WTC11 (cell line): ENCODE measurements around the gene TCN2. TPM values are rescaled to one million over a fixed set of nuclear protein-coding genes. Genes with fewer than 3 reads are reported as not detected.

Experiments
- ATAC-seq: fragments of 200-7000 bp; cut with Tn5 transposase; 2 replicates; pipeline ENCODE4 v1.10.0; 2021; ENCODE audit warnings: mild to moderate bottlenecking, moderate library complexity
- CTCF ChIA-PET: fragments of 300-600 bp; sonication (Branson Sonifier 250); formaldehyde crosslinking; loops from one replicate; lab custom pipeline; 2021; ENCODE audit warnings: antibody characterized with exemption; lab: Charles Lee
- POLR2A ChIA-PET: fragments of 350-600 bp; sonication (Branson Sonifier 250); formaldehyde crosslinking; loops from one replicate; lab custom pipeline; 2021; ENCODE audit warnings: antibody characterized with exemption; lab: Charles Lee
- DNase-seq: peaks from one replicate; pipeline ENCODE4 v3.0.0; 2021; ENCODE audit warnings: low spot score
- H3K27ac Mint-ChIP-seq: 2 replicates; pipeline ENCODE4 v1.8.0; 2021; ENCODE audit warnings: mixed read lengths
- H3K27me3 Mint-ChIP-seq: 2 replicates; pipeline ENCODE4 v1.8.0; 2021; ENCODE audit warnings: low read depth, mild to moderate bottlenecking, moderate library complexity, mixed read lengths
- H3K36me3 Mint-ChIP-seq: 2 replicates; pipeline ENCODE4 v1.8.0; 2021; ENCODE audit warnings: mixed read lengths
- H3K4me1 Mint-ChIP-seq: 2 replicates; pipeline ENCODE4 v1.8.0; 2022; ENCODE audit warnings: mixed read lengths
- H3K4me3 Mint-ChIP-seq: 2 replicates; pipeline ENCODE4 v1.8.0; 2021; ENCODE audit warnings: mild to moderate bottlenecking, moderate library complexity, mixed read lengths
- H3K9me3 Mint-ChIP-seq: 2 replicates; pipeline ENCODE4 v1.8.0; 2021; ENCODE audit warnings: mixed read lengths
- ATF6 ChIP-seq: sonication (generic); formaldehyde crosslinking; IDR thresholded peaks from 2 replicates; pipeline ENCODE4 v1.8.1; 2023; ENCODE audit warnings: mild to moderate bottlenecking, missing genetic modification reagents
- CTCF ChIP-seq: fragments of 200-600 bp; IDR thresholded peaks from 2 replicates; pipeline ENCODE4 v1.8.0; 2022; ENCODE audit warnings: antibody characterized with exemption
- E2F4 ChIP-seq: sonication (generic); formaldehyde crosslinking; IDR thresholded peaks from 2 replicates; pipeline ENCODE4 v1.8.1; 2022; ENCODE audit warnings: low read depth, mild to moderate bottlenecking, moderate library complexity, missing genetic modification reagents, borderline replicate concordance
- E2F5 ChIP-seq: sonication (generic); formaldehyde crosslinking; IDR thresholded peaks from 2 replicates; pipeline ENCODE4 v1.8.1; 2022; ENCODE audit warnings: mild to moderate bottlenecking, moderate library complexity, missing genetic modification reagents
- ELF4 ChIP-seq: sonication (generic); formaldehyde crosslinking; IDR thresholded peaks from 2 replicates; pipeline ENCODE4 v1.8.1; 2022; ENCODE audit warnings: low read depth, mild to moderate bottlenecking, moderate library complexity, missing genetic modification reagents
- EMX1 ChIP-seq: fragments of 250-450 bp; sonication (Bioruptor Pico); IDR thresholded peaks from 2 replicates; pipeline ENCODE4 v1.8.0; 2021; ENCODE audit warnings: mild to moderate bottlenecking
- ESRRA ChIP-seq: sonication (generic); formaldehyde crosslinking; IDR thresholded peaks from 2 replicates; pipeline ENCODE4 v1.8.1; 2022; ENCODE audit warnings: mild to moderate bottlenecking, missing genetic modification reagents, borderline replicate concordance
- ETV6 ChIP-seq: sonication (generic); formaldehyde crosslinking; IDR thresholded peaks from 2 replicates; pipeline ENCODE4 v1.8.1; 2022; ENCODE audit warnings: mild to moderate bottlenecking, missing genetic modification reagents
- FOXJ3 ChIP-seq: sonication (generic); formaldehyde crosslinking; IDR thresholded peaks from 2 replicates; pipeline ENCODE4 v1.9.0; 2021; ENCODE audit warnings: missing genetic modification reagents, mild to moderate bottlenecking, borderline replicate concordance
- GABPB1 ChIP-seq: sonication (generic); formaldehyde crosslinking; IDR thresholded peaks from 2 replicates; pipeline ENCODE4 v1.8.1; 2023; ENCODE audit warnings: mild to moderate bottlenecking, missing genetic modification reagents
- GTF2I ChIP-seq: fragments of 250-450 bp; sonication (Bioruptor Pico); conservative IDR thresholded peaks from 2 replicates; pipeline ENCODE4 v1.4.0; 2021; ENCODE audit warnings: mild to moderate bottlenecking
- IRF2 ChIP-seq: sonication (generic); formaldehyde crosslinking; IDR thresholded peaks from 2 replicates; pipeline ENCODE4 v1.8.0; 2022; ENCODE audit warnings: low read depth, missing genetic modification reagents, borderline replicate concordance
- NFATC4 ChIP-seq: fragments of 250-450 bp; sonication (Bioruptor Pico); IDR thresholded peaks from 2 replicates; pipeline ENCODE4 v1.9.0; 2021; ENCODE audit warnings: mild to moderate bottlenecking
- PRDM15 ChIP-seq: sonication (generic); formaldehyde crosslinking; IDR thresholded peaks from 2 replicates; pipeline ENCODE4 v1.8.0; 2022; ENCODE audit warnings: missing genetic modification reagents
- RORB ChIP-seq: fragments of 250-450 bp; sonication (Bioruptor Pico); IDR thresholded peaks from 2 replicates; pipeline ENCODE4 v1.9.0; 2021; ENCODE audit warnings: mild to moderate bottlenecking
- STAT6 ChIP-seq: sonication (generic); formaldehyde crosslinking; conservative IDR thresholded peaks from 2 replicates; pipeline ENCODE4 v1.8.1; 2023; ENCODE audit warnings: mild to moderate bottlenecking, low read depth, missing genetic modification reagents, moderate library complexity
- ZNF263 ChIP-seq: sonication (generic); formaldehyde crosslinking; IDR thresholded peaks from 2 replicates; pipeline ENCODE4 v1.8.1; 2022; ENCODE audit warnings: low read depth, mild to moderate bottlenecking, moderate library complexity, missing genetic modification reagents
- total RNA-seq: library from RNA; stranded (reverse); gene quantifications from 3 replicates; pipeline ENCODE4 v1.2.3, GENCODE V29; 2021
- TF ChIP-seq, protein P1 (sequence below): fragments of 250-450 bp; sonication (Bioruptor Pico); IDR thresholded peaks from 2 replicates; pipeline ENCODE4 v2.1.2; 2022; ENCODE audit warnings: mild to moderate bottlenecking, moderate library complexity
- TF ChIP-seq, protein P2 (sequence below): sonication (generic); formaldehyde crosslinking; IDR thresholded peaks from 2 replicates; pipeline ENCODE4 v1.8.0; 2022; ENCODE audit warnings: mild to moderate bottlenecking, missing genetic modification reagents

The TCN2 gene
- total RNA-seq, 1 experiment from 2014 or later, result 39.0 TPM

GRCh38 chr22:30578481-30578880 is 28.5 kb upstream of the TCN2 start (continued):
- TF ChIP-seq FOXJ3 (CRISPR knock-in tag) (no peak), STAT6 (CRISPR knock-in tag) (no peak), ZNF263 (CRISPR knock-in tag) (no peak), RORB (no peak), EMX1 (CRISPR knock-in tag) (no peak)

GRCh38 chr22:30580896-30581295 is 26.1 kb upstream of the TCN2 start:
- CTCF ChIA-PET, result interaction anchor here (0.5 kb wide), 1 partner anchor 21 kb away, joined by 3 read pairs; no protein-coding TSS in a partner anchor
- Mint-ChIP-seq H3K4me3 (no peak overlapping the region), H3K27me3 (no peaks in the 10 kb centered on the region), H3K9me3 (no peaks in the 10 kb centered on the region), H3K4me1 (no peaks in the 10 kb centered on the region), H3K27ac (no peak overlapping the region), H3K36me3 (peaks cover 55% of the 10 kb centered on the region)
- POLR2A ChIA-PET, result no interaction called here
- DNase-seq (no peak), ATAC-seq (no peak)
- TF ChIP-seq, protein P1, sequence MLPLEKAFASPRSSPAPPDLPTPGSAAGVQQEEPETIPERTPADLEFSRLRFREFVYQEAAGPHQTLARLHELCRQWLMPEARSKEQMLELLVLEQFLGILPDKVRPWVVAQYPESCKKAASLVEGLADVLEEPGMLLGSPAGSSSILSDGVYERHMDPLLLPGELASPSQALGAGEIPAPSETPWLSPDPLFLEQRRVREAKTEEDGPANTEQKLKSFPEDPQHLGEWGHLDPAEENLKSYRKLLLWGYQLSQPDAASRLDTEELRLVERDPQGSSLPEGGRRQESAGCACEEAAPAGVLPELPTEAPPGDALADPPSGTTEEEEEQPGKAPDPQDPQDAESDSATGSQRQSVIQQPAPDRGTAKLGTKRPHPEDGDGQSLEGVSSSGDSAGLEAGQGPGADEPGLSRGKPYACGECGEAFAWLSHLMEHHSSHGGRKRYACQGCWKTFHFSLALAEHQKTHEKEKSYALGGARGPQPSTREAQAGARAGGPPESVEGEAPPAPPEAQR, result no peak
- no peak for TF ChIP-seq GTF2I (CRISPR knock-in tag)
- TF ChIP-seq, protein P2, sequence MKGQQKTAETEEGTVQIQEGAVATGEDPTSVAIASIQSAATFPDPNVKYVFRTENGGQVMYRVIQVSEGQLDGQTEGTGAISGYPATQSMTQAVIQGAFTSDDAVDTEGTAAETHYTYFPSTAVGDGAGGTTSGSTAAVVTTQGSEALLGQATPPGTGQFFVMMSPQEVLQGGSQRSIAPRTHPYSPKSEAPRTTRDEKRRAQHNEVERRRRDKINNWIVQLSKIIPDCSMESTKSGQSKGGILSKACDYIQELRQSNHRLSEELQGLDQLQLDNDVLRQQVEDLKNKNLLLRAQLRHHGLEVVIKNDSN (CRISPR knock-in tag), result no peak
- no peak for TF ChIP-seq E2F5 (CRISPR knock-in tag)
- TF ChIP-seq ETV6, result no peak
- no peak for TF ChIP-seq NFATC4 (CRISPR knock-in tag)
- TF ChIP-seq CTCF, result no peak
- no peak for TF ChIP-seq E2F4 (CRISPR knock-in tag)
- TF ChIP-seq STAT6 (CRISPR knock-in tag), result no peak
- TF ChIP-seq ESRRA (CRISPR knock-in tag), result no peak
- TF ChIP-seq GABPB1 (CRISPR knock-in tag), result no peak
- no peak for TF ChIP-seq IRF2 (CRISPR knock-in tag)
- no peak for TF ChIP-seq RORB
- no peak for TF ChIP-seq PRDM15
- no peak for TF ChIP-seq ELF4 (CRISPR knock-in tag)
- TF ChIP-seq ATF6 (CRISPR knock-in tag), result no peak
